Osteoblast (primary cell): ENCODE results near the gene EPHA10. TPM values are rescaled to one million over a fixed set of nuclear protein-coding genes. Genes with fewer than 3 reads are reported as not detected.
A peak's percentile ranks its signal among the peaks of the same experiment; 100 is the strongest.

Experiments
- DNase-seq: peaks from one replicate; pipeline ENCODE4 v3.0.0; 2011; ENCODE audit warnings: low spot score, mixed read lengths; ENCODE audit not compliant: insufficient read length; ENCODE audit errors: missing footprints
- H2AFZ ChIP-seq: 2 replicates; pipeline ENCODE4 v1.6.0; 2011; ENCODE audit warnings: mild to moderate bottlenecking, low read length
- H3K27ac ChIP-seq: 2 replicates; pipeline ENCODE4 v1.5.1; 2011; ENCODE audit warnings: mild to moderate bottlenecking, low read depth, low read length, moderate library complexity
- H3K27me3 ChIP-seq: 2 replicates; pipeline ENCODE4 v1.6.0; 2012; ENCODE audit warnings: mild to moderate bottlenecking, control low read depth, inconsistent platforms, low read length, moderate library complexity; ENCODE audit not compliant: insufficient read depth
- H3K36me3 ChIP-seq: 2 replicates; pipeline ENCODE4 v1.5.1; 2011; ENCODE audit warnings: mild to moderate bottlenecking, low read length, control low read depth, moderate library complexity; ENCODE audit not compliant: insufficient read depth
- H3K4me1 ChIP-seq: 2 replicates; pipeline ENCODE4 v1.5.1; 2011; ENCODE audit warnings: mild to moderate bottlenecking, low read length, control low read depth, moderate library complexity; ENCODE audit not compliant: insufficient read depth
- H3K4me2 ChIP-seq: 2 replicates; pipeline ENCODE4 v1.6.0; 2011; ENCODE audit warnings: mild to moderate bottlenecking, low read length; ENCODE audit not compliant: insufficient read depth
- H3K4me3 ChIP-seq: fragments of 200-600 bp; sonication (generic); 3 replicates; pipeline ENCODE4 v1.5.1; 2012; ENCODE audit warnings: mild to moderate bottlenecking, low read length, inconsistent platforms; ENCODE audit not compliant: insufficient read depth
- H3K79me2 ChIP-seq: 2 replicates; pipeline ENCODE4 v1.6.0; 2012; ENCODE audit warnings: mild to moderate bottlenecking, low read length, control low read depth, inconsistent platforms; ENCODE audit not compliant: insufficient read depth
- H3K9me3 ChIP-seq: 2 replicates; pipeline ENCODE4 v1.5.1; 2011; ENCODE audit warnings: low read depth, low read length, control low read depth
- H4K20me1 ChIP-seq: 2 replicates; pipeline ENCODE4 v1.6.0; 2012; ENCODE audit warnings: mild to moderate bottlenecking, low read length, control low read depth; ENCODE audit not compliant: insufficient read depth
- total RNA-seq: library from RNA; depleted of rRNA; stranded (reverse); fragments of >200 nt; gene quantifications from 2 replicates; pipeline ENCODE4 v1.2.3, GENCODE V29; 2012
- TF ChIP-seq, protein P1 (sequence below): IDR thresholded peaks from 2 replicates; pipeline ENCODE4 v1.5.1; 2011; ENCODE audit warnings: mild to moderate bottlenecking, low read depth, low read length, moderate library complexity; ENCODE audit errors: extremely low read depth

EPHA10 gene
- total RNA-seq, 1 donor = not detected

DNA sequence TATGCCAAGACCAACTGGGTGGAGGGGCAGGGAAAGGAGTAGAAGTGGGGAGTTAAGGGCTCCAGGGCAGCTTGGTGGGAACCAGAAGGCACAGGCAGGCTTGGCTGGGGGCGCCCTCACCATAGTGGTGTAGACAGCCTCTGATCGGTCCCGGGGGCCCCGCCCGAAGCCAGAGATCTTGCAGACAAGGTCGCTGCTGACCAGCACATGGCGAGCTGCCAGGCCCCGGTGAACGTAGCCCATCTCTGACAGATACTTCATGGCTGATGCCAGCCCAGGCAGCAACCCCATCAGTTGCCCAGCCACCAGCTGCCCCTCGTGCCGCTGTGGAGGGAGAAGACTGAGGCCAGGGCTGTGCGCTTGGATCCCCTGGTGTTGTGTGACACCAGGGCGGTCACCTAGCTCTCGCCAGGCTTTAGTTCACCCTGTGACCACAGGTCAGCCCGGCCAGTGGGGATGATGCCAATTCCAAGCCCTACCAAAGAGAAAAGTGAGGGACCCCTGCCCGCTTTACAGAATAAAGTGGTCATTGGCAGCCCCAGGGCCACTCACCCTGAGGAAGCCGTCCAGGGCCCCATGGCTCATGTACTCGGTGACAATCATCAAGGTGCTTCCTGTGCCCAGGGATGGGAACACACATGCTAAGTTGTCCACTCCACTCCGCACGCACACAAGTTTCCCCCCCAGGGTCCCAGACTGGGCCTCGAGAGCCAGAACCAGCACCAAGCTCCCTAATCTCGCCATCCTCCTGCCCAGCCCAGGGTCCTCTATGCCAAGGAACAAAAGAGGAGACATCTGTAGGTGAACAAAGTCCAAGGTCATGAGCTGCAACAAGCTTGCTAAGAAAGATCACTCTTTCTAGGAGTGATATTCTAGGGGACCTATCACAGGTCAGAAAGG, 44.4 kb downstream of the EPHA10 start:
- peaks cover 14% of the 10 kb centered on the region for H3K4me1 ChIP-seq
- peaks cover under 1% of the 10 kb centered on the region for H4K20me1 ChIP-seq
- no peaks in the 10 kb centered on the region for H3K79me2 ChIP-seq
- H3K4me3 ChIP-seq = no peak overlapping the region
- TF ChIP-seq, protein P1, sequence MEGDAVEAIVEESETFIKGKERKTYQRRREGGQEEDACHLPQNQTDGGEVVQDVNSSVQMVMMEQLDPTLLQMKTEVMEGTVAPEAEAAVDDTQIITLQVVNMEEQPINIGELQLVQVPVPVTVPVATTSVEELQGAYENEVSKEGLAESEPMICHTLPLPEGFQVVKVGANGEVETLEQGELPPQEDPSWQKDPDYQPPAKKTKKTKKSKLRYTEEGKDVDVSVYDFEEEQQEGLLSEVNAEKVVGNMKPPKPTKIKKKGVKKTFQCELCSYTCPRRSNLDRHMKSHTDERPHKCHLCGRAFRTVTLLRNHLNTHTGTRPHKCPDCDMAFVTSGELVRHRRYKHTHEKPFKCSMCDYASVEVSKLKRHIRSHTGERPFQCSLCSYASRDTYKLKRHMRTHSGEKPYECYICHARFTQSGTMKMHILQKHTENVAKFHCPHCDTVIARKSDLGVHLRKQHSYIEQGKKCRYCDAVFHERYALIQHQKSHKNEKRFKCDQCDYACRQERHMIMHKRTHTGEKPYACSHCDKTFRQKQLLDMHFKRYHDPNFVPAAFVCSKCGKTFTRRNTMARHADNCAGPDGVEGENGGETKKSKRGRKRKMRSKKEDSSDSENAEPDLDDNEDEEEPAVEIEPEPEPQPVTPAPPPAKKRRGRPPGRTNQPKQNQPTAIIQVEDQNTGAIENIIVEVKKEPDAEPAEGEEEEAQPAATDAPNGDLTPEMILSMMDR = no peak
- peaks cover 16% of the 10 kb centered on the region for H3K27me3 ChIP-seq
- no peak overlapping the region for H3K4me2 ChIP-seq
- DNase-seq = peak; percentile 45
- no peak overlapping the region for H3K27ac ChIP-seq
- no peaks in the 10 kb centered on the region for H3K36me3 ChIP-seq
- H2AFZ ChIP-seq = no peak overlapping the region
- H3K9me3 ChIP-seq = no peaks in the 10 kb centered on the region

DNA sequence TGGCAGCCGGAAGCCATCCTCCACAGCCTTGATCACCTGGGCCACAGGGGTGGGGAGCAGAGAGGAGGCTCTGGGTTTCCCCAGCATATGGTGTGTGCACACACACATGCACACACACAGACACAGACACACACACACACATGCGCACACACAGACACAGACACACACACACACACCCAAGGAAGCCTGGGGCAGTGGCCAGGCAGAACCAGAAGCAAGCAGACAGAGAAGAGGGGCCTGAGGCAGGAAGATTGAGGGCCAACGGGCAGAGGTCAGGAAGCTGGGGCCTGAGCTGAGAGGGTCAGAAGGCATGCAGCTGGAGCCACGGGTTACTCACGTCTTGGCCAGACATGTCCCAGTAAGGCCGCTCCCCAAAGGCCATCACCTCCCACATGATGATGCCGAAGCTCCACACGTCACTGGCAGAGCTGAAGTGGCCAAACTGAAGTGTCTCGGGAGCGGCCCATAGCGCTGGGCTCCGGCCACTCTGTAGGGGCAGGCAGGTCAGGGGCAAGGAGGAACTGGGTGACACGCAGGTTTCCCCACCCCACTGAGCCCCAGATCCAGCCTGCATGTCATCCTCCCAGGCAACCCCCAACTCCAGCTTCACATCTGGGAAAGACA, 45.2 kb downstream of the EPHA10 start:
- Histone ChIP-seq H3K4me3 (no peak overlapping the region), H3K4me2 (no peak overlapping the region), H3K79me2 (no peaks in the 10 kb centered on the region), H3K4me1 (peaks cover 14% of the 10 kb centered on the region), H3K9me3 (no peaks in the 10 kb centered on the region), H3K36me3 (no peaks in the 10 kb centered on the region), H2AFZ (no peak overlapping the region), H3K27me3 (peaks cover 15% of the 10 kb centered on the region), H4K20me1 (no peaks in the 10 kb centered on the region), H3K27ac (no peak overlapping the region)
- DNase-seq = peak; percentile 72
- TF ChIP-seq, protein P1 = no peak

DNA sequence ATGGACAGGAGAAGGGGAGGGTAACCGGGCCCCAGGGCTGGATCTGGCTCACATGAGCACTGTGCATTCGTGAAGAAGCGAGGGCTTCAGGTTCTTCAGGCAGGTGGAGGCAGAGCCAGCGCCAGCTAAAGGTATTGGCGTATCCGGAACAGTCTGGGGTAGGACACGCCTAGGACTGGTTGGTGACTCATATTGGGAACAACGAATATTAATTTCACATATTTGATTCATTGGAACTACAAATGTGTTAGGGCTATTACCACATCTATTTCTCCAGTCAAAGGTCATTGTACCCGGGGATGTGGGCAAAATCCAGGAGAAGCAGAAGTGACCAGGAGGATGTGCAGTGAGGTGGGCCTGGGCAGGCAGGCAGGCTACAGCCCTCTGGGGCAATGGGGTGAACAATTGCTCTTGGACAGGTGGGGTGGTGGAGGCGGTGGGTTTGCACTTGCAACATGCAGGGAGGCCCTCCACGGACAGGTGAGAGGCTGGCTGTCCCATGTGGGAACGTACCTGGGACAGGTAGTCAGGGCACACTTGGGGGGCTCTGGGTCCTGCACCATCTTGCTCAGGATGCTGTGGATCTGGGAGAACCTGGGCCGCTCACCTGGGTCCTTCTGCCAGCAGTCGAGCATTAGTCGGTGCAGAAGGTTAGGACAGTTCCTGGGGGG, 45.9 kb downstream of the EPHA10 start:
- H3K4me2 ChIP-seq = no peak overlapping the region
- no peak overlapping the region for H3K27ac ChIP-seq
- no peak overlapping the region for H3K4me3 ChIP-seq
- no peaks in the 10 kb centered on the region for H3K9me3 ChIP-seq
- no peak overlapping the region for H2AFZ ChIP-seq
- TF ChIP-seq, protein P1 = no peak
- H3K79me2 ChIP-seq = no peaks in the 10 kb centered on the region
- peaks cover 12% of the 10 kb centered on the region for H3K27me3 ChIP-seq
- no peaks in the 10 kb centered on the region for H4K20me1 ChIP-seq
- peaks cover 12% of the 10 kb centered on the region for H3K4me1 ChIP-seq
- DNase-seq = peak; percentile 39
- H3K36me3 ChIP-seq = no peaks in the 10 kb centered on the region
